Measurements from ENCODE around the gene MOB4. TPM values are rescaled to one million over a fixed set of nuclear protein-coding genes. Genes with fewer than 3 reads are reported as not detected.

MOB4 gene
- total and polyA plus RNA-seq, 2 donors (not counting 1 experiment from before 2014, with no cell fraction given): 12.6 to 20.8 TPM

DNA sequence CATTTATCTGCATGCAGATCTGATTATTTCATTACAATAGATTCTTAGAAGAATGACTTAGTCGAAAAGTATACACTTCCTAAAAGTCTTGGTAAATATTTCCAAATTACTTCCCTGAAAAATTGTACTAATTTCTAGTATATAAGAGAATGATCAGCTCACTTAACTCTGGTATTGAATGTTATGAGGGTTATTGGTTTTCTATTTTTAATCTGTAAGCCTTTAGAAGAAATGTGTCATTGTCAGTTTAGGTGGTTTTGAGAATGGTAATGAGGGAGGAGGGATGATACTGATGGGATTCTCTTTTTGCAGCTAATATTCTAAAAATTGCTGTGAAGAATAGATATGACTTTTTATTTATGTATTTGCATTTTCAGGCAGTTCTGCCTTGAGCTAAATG lies 23.9 kb downstream of the MOB4 start:
- H3K36me3 ChIP-seq (replicated peaks in 1 of 2; ENCODE audit: control extremely low read depth in 1 of 2, control insufficient read depth in 1 of 2, extremely low read depth in 1 of 2, insufficient read depth in 2 of 2, low read length in 1 of 2): peaks cover 3 to 57% of the 10 kb centered on the region in 2 experiments
- H3K4me2 ChIP-seq (replicated peaks; ENCODE audit: low read depth, low read length, poor library complexity, severe bottlenecking): no peak overlapping the region
- no peak overlapping the region for H3K27ac ChIP-seq (ENCODE audit: low read length in 2 of 2)
- H3K27me3 ChIP-seq (replicated peaks in 1 of 4; ENCODE audit: control extremely low read depth in 1 of 4, control insufficient read depth in 3 of 4, insufficient read depth in 4 of 4, low read length in 3 of 4): no peaks in the 10 kb centered on the region
- peaks cover 35% of the 10 kb centered on the region for H4K20me1 ChIP-seq (ENCODE audit: control insufficient read depth, insufficient read depth, low read length, poor library complexity, severe bottlenecking)
- H3K4me1 Mint-ChIP-seq: peaks cover 2% of the 10 kb centered on the region
- no peaks in the 10 kb centered on the region for H3K27me3 Mint-ChIP-seq
- no peak overlapping the region for H3K4me3 Mint-ChIP-seq
- no CpG with 5 or more reads among the region's 1 CpG for WGBS (ENCODE audit: insufficient coverage)
- DNase-seq: no peak
- H2AFZ ChIP-seq (ENCODE audit: insufficient read depth, low read depth, low read length, poor library complexity, severe bottlenecking): no peak overlapping the region
- CTCF ChIA-PET: no interaction called here
- H3K4me3 ChIP-seq (ENCODE audit: control extremely low read depth in 1 of 5, extremely low read depth in 1 of 5, insufficient read depth in 1 of 5, low read depth in 2 of 5, low read length in 4 of 5): no peak overlapping the region
- H3K79me2 ChIP-seq (ENCODE audit: control insufficient read depth, insufficient read depth, low read length): peaks cover 73% of the 10 kb centered on the region
- no peak overlapping the region for H3K27ac Mint-ChIP-seq
- no peaks in the 10 kb centered on the region for H3K9me3 Mint-ChIP-seq (ENCODE audit: insufficient read depth)
- no peaks in the 10 kb centered on the region for H3K9me3 ChIP-seq (ENCODE audit: control extremely low read depth in 1 of 3, control insufficient read depth in 2 of 3, insufficient read depth in 1 of 3, low read length in 2 of 3)
- no peak for ATAC-seq (ENCODE audit: low read depth)
- no peak overlapping the region for H3K9ac ChIP-seq (ENCODE audit: low read length)
- TF ChIP-seq, protein P1, sequence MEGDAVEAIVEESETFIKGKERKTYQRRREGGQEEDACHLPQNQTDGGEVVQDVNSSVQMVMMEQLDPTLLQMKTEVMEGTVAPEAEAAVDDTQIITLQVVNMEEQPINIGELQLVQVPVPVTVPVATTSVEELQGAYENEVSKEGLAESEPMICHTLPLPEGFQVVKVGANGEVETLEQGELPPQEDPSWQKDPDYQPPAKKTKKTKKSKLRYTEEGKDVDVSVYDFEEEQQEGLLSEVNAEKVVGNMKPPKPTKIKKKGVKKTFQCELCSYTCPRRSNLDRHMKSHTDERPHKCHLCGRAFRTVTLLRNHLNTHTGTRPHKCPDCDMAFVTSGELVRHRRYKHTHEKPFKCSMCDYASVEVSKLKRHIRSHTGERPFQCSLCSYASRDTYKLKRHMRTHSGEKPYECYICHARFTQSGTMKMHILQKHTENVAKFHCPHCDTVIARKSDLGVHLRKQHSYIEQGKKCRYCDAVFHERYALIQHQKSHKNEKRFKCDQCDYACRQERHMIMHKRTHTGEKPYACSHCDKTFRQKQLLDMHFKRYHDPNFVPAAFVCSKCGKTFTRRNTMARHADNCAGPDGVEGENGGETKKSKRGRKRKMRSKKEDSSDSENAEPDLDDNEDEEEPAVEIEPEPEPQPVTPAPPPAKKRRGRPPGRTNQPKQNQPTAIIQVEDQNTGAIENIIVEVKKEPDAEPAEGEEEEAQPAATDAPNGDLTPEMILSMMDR (IDR thresholded peaks at IDR 0.05): no peak
- no peak for TF ChIP-seq EZH2 (IDR thresholded peaks at IDR 0.05; ENCODE audit: borderline replicate concordance, insufficient read depth, low read depth, low read length, poor library complexity, severe bottlenecking)
- intact Hi-C loops (cut with micrococcal nuclease): no loop called here
- POLR2A ChIA-PET: no interaction called here
- no peaks in the 10 kb centered on the region for H3K4me1 ChIP-seq (ENCODE audit: control insufficient read depth in 2 of 2, insufficient read depth in 2 of 2, low read length in 2 of 2)

GRCh38 chr2:197543206-197543605 lies 27.3 kb downstream of the MOB4 start:
- Histone ChIP-seq H3K27me3 (replicated peaks in 1 of 4; ENCODE audit: control extremely low read depth in 1 of 4, control insufficient read depth in 3 of 4, insufficient read depth in 4 of 4, low read length in 3 of 4) (no peaks in the 10 kb centered on the region), H3K4me2 (replicated peaks; ENCODE audit: low read depth, low read length, poor library complexity, severe bottlenecking) (no peak overlapping the region), H3K9ac (ENCODE audit: low read length) (no peak overlapping the region), H3K79me2 (ENCODE audit: control insufficient read depth, insufficient read depth, low read length) (peaks cover 44% of the 10 kb centered on the region), H3K4me3 (ENCODE audit: control extremely low read depth in 1 of 5, extremely low read depth in 1 of 5, insufficient read depth in 1 of 5, low read depth in 2 of 5, low read length in 4 of 5) (no peak overlapping the region), H3K36me3 (replicated peaks in 1 of 2; ENCODE audit: control extremely low read depth in 1 of 2, control insufficient read depth in 1 of 2, extremely low read depth in 1 of 2, insufficient read depth in 2 of 2, low read length in 1 of 2) (peaks cover 3 to 54% of the 10 kb centered on the region in 2 experiments), H4K20me1 (ENCODE audit: control insufficient read depth, insufficient read depth, low read length, poor library complexity, severe bottlenecking) (peaks cover 25% of the 10 kb centered on the region), H3K9me3 (ENCODE audit: control extremely low read depth in 1 of 3, control insufficient read depth in 2 of 3, insufficient read depth in 1 of 3, low read length in 2 of 3) (no peaks in the 10 kb centered on the region), H3K4me1 (ENCODE audit: control insufficient read depth in 2 of 2, insufficient read depth in 2 of 2, low read length in 2 of 2) (no peaks in the 10 kb centered on the region), H2AFZ (ENCODE audit: insufficient read depth, low read depth, low read length, poor library complexity, severe bottlenecking) (no peak overlapping the region), H3K27ac (ENCODE audit: low read length in 2 of 2) (no peak overlapping the region)
- H3K4me3 Mint-ChIP-seq: no peak overlapping the region
- H3K9me3 Mint-ChIP-seq (ENCODE audit: insufficient read depth): no peaks in the 10 kb centered on the region
- no peaks in the 10 kb centered on the region for H3K4me1 Mint-ChIP-seq
- DNase-seq (no peak), ATAC-seq (ENCODE audit: low read depth) (no peak)
- WGBS (ENCODE audit: insufficient coverage): no CpG with 5 or more reads among the region's 3 CpGs
- ChIA-PET POLR2A (no interaction called here), CTCF (no interaction called here)
- H3K27me3 Mint-ChIP-seq: no peaks in the 10 kb centered on the region
- intact Hi-C loops (cut with micrococcal nuclease): no loop called here
- TF ChIP-seq EZH2 (IDR thresholded peaks at IDR 0.05; ENCODE audit: borderline replicate concordance, insufficient read depth, low read depth, low read length, poor library complexity, severe bottlenecking): no peak
- TF ChIP-seq, protein P1 (IDR thresholded peaks at IDR 0.05): no peak
- H3K27ac Mint-ChIP-seq: no peak overlapping the region
